HG02678 (cell line): Measurements from ENCODE around the gene FAIM.
"Not testable (repeated sequence)": the region's sequence is repeated elsewhere in the genome, so short reads cannot be mapped to it uniquely, and the experiment has no call there.

Experiments used
- ATAC-seq: cut with Tn5 transposase; IDR thresholded peaks from one replicate; pipeline ENCODE4 v1.9.1; 2021; ENCODE audit warnings: mild to moderate bottlenecking, moderate library complexity; ENCODE audit not compliant: unreplicated experiment

The FAIM gene

GRCh38 chr3:138608322-138609135, at the start of gene FAIM:
Gene FAIM (plus strand): TSS chr3:138608771. CDS start chr3:138619727, 10,956 bp downstream.
- peak; percentile 75 for ATAC-seq

- no peak for ATAC-seq
Observed at GRCh38 chr3:138559134-138559533, 49.4 kb upstream of the FAIM start.

GRCh38 chr3:138560501-138560900, 48.1 kb upstream of the FAIM start:
- ATAC-seq: no peak

- not testable (repeated sequence) for ATAC-seq
Observed at GRCh38 chr3:138562902-138563301, 45.7 kb upstream of the FAIM start.

GRCh38 chr3:138566293-138566692, 42.3 kb upstream of the FAIM start:
- not testable (repeated sequence) for ATAC-seq

- ATAC-seq: no peak
Observed at GRCh38 chr3:138567403-138567802, 41.2 kb upstream of the FAIM start.

GRCh38 chr3:138569090-138569489, 39.5 kb upstream of the FAIM start:
- no peak for ATAC-seq

- ATAC-seq: not testable (repeated sequence)
Observed at GRCh38 chr3:138569624-138570023, 38.9 kb upstream of the FAIM start.

- ATAC-seq: no peak
Observed at GRCh38 chr3:138573138-138573537, 35.4 kb upstream of the FAIM start.

GRCh38 chr3:138578141-138578540, 30.4 kb upstream of the FAIM start:
- ATAC-seq: peak; percentile 96

- no peak for ATAC-seq
Observed at GRCh38 chr3:138578961-138579574, 29.5 kb upstream of the FAIM start.

- no peak for ATAC-seq
Observed at GRCh38 chr3:138587374-138587773, 21.2 kb upstream of the FAIM start.

- no peak for ATAC-seq
Observed at GRCh38 chr3:138588445-138588844, 20.1 kb upstream of the FAIM start.

GRCh38 chr3:138591392-138591791, 17.2 kb upstream of the FAIM start:
- no peak for ATAC-seq

- ATAC-seq: no peak
Observed at GRCh38 chr3:138593488-138594149, 15.0 kb upstream of the FAIM start.

GRCh38 chr3:138594150-138594934, 14.2 kb upstream of the FAIM start, which contains the start of gene CEP70:
Gene CEP70 (minus strand): TSS chr3:138594260. CDS start chr3:138572927, 21,333 bp downstream.
- peak; percentile 88 for ATAC-seq

GRCh38 chr3:138594935-138595610, 13.5 kb upstream of the FAIM start:
- ATAC-seq: no peak

- not testable (repeated sequence) for ATAC-seq
Observed at GRCh38 chr3:138597186-138597976, 11.2 kb upstream of the FAIM start.

GRCh38 chr3:138598534-138598933, 10.0 kb upstream of the FAIM start:
- ATAC-seq: no peak
